ENCODE results near the gene C11orf21.

The C11orf21 gene

GRCh38 chr11:2320568-2321310, 19.0 kb upstream of the C11orf21 start:
- no peak for DNase-seq

- no peak for DNase-seq
These were observed 18.2 kb upstream of the C11orf21 start for GRCh38 chr11:2319791-2320472.

GRCh38 chr11:2318707-2319106, 17.0 kb upstream of the C11orf21 start:
- no peak for DNase-seq

GRCh38 chr11:2318123-2318522, 16.4 kb upstream of the C11orf21 start:
- DNase-seq, result no peak

GRCh38 chr11:2317354-2318050, 15.8 kb upstream of the C11orf21 start:
- no peak for DNase-seq

GRCh38 chr11:2316963-2317244, 15.2 kb upstream of the C11orf21 start:
- DNase-seq, result no peak

- DNase-seq, result no peak
These were observed 14.6 kb upstream of the C11orf21 start for GRCh38 chr11:2316169-2316962.

GRCh38 chr11:2315395-2316168, 13.9 kb upstream of the C11orf21 start:
- no peak for DNase-seq

GRCh38 chr11:2314525-2315394, 13.0 kb upstream of the C11orf21 start:
- DNase-seq, result no peak

- DNase-seq, result no peak
These were observed 12.4 kb upstream of the C11orf21 start for GRCh38 chr11:2314136-2314524.

- DNase-seq, result no peak
These were observed 11.6 kb upstream of the C11orf21 start for GRCh38 chr11:2313051-2313951.

- DNase-seq, result no peak
These were observed 10.7 kb upstream of the C11orf21 start for GRCh38 chr11:2312232-2313042.

GRCh38 chr11:2311353-2312133, 9.8 kb upstream of the C11orf21 start:
- no peak for DNase-seq

- no peak for DNase-seq
These were observed 9.2 kb upstream of the C11orf21 start for GRCh38 chr11:2310786-2311352.

- DNase-seq, result no peak
These were observed 8.5 kb upstream of the C11orf21 start for GRCh38 chr11:2310073-2310785.

GRCh38 chr11:2309251-2310072, 7.7 kb upstream of the C11orf21 start:
- no peak for DNase-seq

- no peak for DNase-seq
These were observed 7.0 kb upstream of the C11orf21 start for GRCh38 chr11:2308713-2309112.

Data from KG1 (cell line).